SK-N-SH (cell line): ENCODE data around the gene WDR33. TPM values are rescaled to one million over a fixed set of nuclear protein-coding genes. Genes with fewer than 3 reads are reported as not detected.

Source experiments
- CTCF ChIA-PET: fragments of 300-600, 350-600 bp; formaldehyde crosslinking; extraction: SDS; loops from one replicate; lab custom pipeline; 2021; lab: Yijun Ruan, JAX
- POLR2A ChIA-PET: fragments of 350-600 bp; sonication (Branson Sonifier 250); formaldehyde crosslinking; extraction: SDS; loops from one replicate; lab custom pipeline; 2020; ENCODE audit warnings: antibody characterized with exemption, inconsistent platforms; lab: Yijun Ruan, JAX
- DNase-seq: peaks from one replicate; pipeline ENCODE4 v3.0.0; 2012
- H2AFZ ChIP-seq: fragments of 200-600 bp; sonication (generic); 2 replicates; pipeline ENCODE4 v1.8.1; 2016; ENCODE audit warnings: antibody characterized with exemption, mild to moderate bottlenecking, low read depth
- H3F3A ChIP-seq: fragments of 200-600 bp; sonication (generic); replicated peaks from 2 replicates; pipeline ENCODE3; 2016; ENCODE audit warnings: antibody characterized with exemption, mild to moderate bottlenecking; ENCODE audit not compliant: insufficient read depth
- H3K27ac ChIP-seq, 2 experiments: fragments of 200-500 bp in 1 of 2; fragments of 200-600 bp in 1 of 2; sonication (Bioruptor generic) in 1 of 2; sonication (generic), shearing (Covaris generic) in 1 of 2; 2 replicates each; pipeline versions ENCODE4 v1.5.1 to v1.6.1; 2014 to 2016; ENCODE audit warnings: low read depth in 2 of 2, inconsistent platforms in 1 of 2, low read length in 1 of 2, mild to moderate bottlenecking in 1 of 2, mixed read lengths in 1 of 2
- H3K27me3 ChIP-seq: fragments of 200-600 bp; sonication (generic), shearing (Covaris generic); 2 replicates; pipeline ENCODE4 v1.6.1; 2016; ENCODE audit warnings: mixed run types; ENCODE audit not compliant: insufficient read depth
- H3K36me3 ChIP-seq, 2 experiments: fragments of 200-500 bp in 1 of 2; fragments of 200-600 bp in 1 of 2; sonication (Bioruptor generic) in 1 of 2; sonication (generic) in 1 of 2; replicated peaks in 1 of 2; 2 replicates each; pipeline versions ENCODE3 to v1.5.1; 2014 to 2016; ENCODE audit warnings: low read length in 1 of 2, mild to moderate bottlenecking in 1 of 2; ENCODE audit not compliant: insufficient read depth in 2 of 2, control insufficient read depth in 1 of 2
- H3K4me1 ChIP-seq, 2 experiments: fragments of 200-500 bp in 1 of 2; fragments of 200-600 bp in 1 of 2; sonication (Bioruptor generic) in 1 of 2; sonication (generic), shearing (Covaris generic) in 1 of 2; 2 replicates each; pipeline versions ENCODE4 v1.5.1 to v1.6.1; 2014 to 2016; ENCODE audit warnings: low read depth in 1 of 2, low read length in 1 of 2, mixed run types in 1 of 2; ENCODE audit not compliant: insufficient read depth in 2 of 2, control insufficient read depth in 1 of 2
- H3K4me2 ChIP-seq: fragments of 200-600 bp; sonication (generic), shearing (Covaris generic); 2 replicates; pipeline ENCODE4 v1.6.1; 2017; ENCODE audit warnings: mixed run types
- H3K4me3 ChIP-seq, 2 experiments: fragments of 200-500 bp in 1 of 2; fragments of 200-600 bp in 1 of 2; sonication (Bioruptor generic) in 1 of 2; sonication (generic), shearing (Covaris generic) in 1 of 2; 2 replicates each; pipeline versions ENCODE4 v1.5.1 to v1.8.1; 2014 to 2016; ENCODE audit warnings: low read depth in 2 of 2, inconsistent platforms in 1 of 2, low read length in 1 of 2, mild to moderate bottlenecking in 1 of 2, mixed read lengths in 1 of 2, moderate library complexity in 1 of 2
- H3K79me2 ChIP-seq: fragments of 200-600 bp; sonication (generic); 2 replicates; pipeline ENCODE4 v1.8.1; 2017; ENCODE audit warnings: mild to moderate bottlenecking; ENCODE audit not compliant: insufficient read depth
- H3K9ac ChIP-seq: fragments of 200-600 bp; sonication (generic); 2 replicates; pipeline ENCODE4 v1.6.1; 2017; ENCODE audit warnings: mixed run types
- H3K9me2 ChIP-seq: fragments of 200-600 bp; sonication (generic); 2 replicates; pipeline ENCODE4 v1.6.1; 2017; ENCODE audit warnings: mixed run types
- H3K9me3 ChIP-seq: fragments of 200-600 bp; sonication (generic); 2 replicates; pipeline ENCODE4 v1.6.1; 2017; ENCODE audit warnings: mixed run types, mild to moderate bottlenecking, moderate library complexity
- H4K20me1 ChIP-seq: fragments of 200-600 bp; sonication (generic); 2 replicates; pipeline ENCODE4 v1.6.1; 2017; ENCODE audit warnings: mild to moderate bottlenecking, mixed run types; ENCODE audit not compliant: insufficient read depth
- EP300 ChIP-seq, 2 experiments: IDR thresholded peaks; 2 replicates each; pipeline versions ENCODE4 v1.4.0 to v1.6.1; 2012; ENCODE audit warnings: borderline replicate concordance in 1 of 2, low read depth in 1 of 2, low read length in 1 of 2
- FOXJ3 ChIP-seq: sonication (generic); formaldehyde crosslinking; IDR thresholded peaks from 2 replicates; pipeline ENCODE4 v1.5.1; 2020; ENCODE audit warnings: mild to moderate bottlenecking, missing genetic modification reagents
- FOXM1 ChIP-seq: IDR thresholded peaks from 2 replicates; pipeline ENCODE4 v1.4.0; 2012; ENCODE audit warnings: low read depth, mild to moderate bottlenecking
- GABPA ChIP-seq: IDR thresholded peaks from 2 replicates; pipeline ENCODE4 v1.4.0; 2012; ENCODE audit warnings: low read depth, mild to moderate bottlenecking
- GATA2 ChIP-seq: sonication (generic); formaldehyde crosslinking; IDR thresholded peaks from 2 replicates; pipeline ENCODE4 v1.5.0; 2020; ENCODE audit warnings: mild to moderate bottlenecking, missing genetic modification reagents
- IRF3 ChIP-seq: fragments of 150-350 bp; IDR thresholded peaks from 2 replicates; pipeline ENCODE4 v1.6.1; 2016; ENCODE audit warnings: mild to moderate bottlenecking, low read depth, low read length
- MXI1 ChIP-seq: IDR thresholded peaks from 2 replicates; pipeline ENCODE4 v1.6.1; 2012; ENCODE audit warnings: mild to moderate bottlenecking, low read depth, low read length, improper control_type of control experiment
- NFIC ChIP-seq: IDR thresholded peaks from 2 replicates; pipeline ENCODE4 v1.4.0; 2012; ENCODE audit warnings: borderline replicate concordance
- POLR2AphosphoS5 ChIP-seq: IDR thresholded peaks from 2 replicates; pipeline ENCODE4 v1.6.1; 2012; ENCODE audit warnings: low read depth, low read length
- RAD21 ChIP-seq: IDR thresholded peaks from 2 replicates; pipeline ENCODE4 v1.6.1; 2012; ENCODE audit warnings: mild to moderate bottlenecking, low read length
- TCF12 ChIP-seq: IDR thresholded peaks from 2 replicates; pipeline ENCODE4 v1.4.0; 2012
- TEAD4 ChIP-seq: IDR thresholded peaks from 2 replicates; pipeline ENCODE4 v1.4.0; 2012; ENCODE audit warnings: mild to moderate bottlenecking, borderline replicate concordance; ENCODE audit not compliant: insufficient read depth
- USF1 ChIP-seq: IDR thresholded peaks from 2 replicates; pipeline ENCODE4 v1.4.0; 2012; ENCODE audit warnings: low read depth, borderline replicate concordance
- WGBS: methylation state at CpG from one replicate; pipeline ENCODE4 v1.1.6; 2017; ENCODE audit warnings: low lambda C conversion rate; 5-methylcytosine and 5-hydroxymethylcytosine counted together
- polyA plus RNA-seq, 3 experiments: library from polyadenylated mRNA; depleted of rRNA; stranded (reverse); fragments of >200 nt; gene quantifications; 2 replicates each; pipeline ENCODE4 v1.2.3, GENCODE V29; 2012
- TF ChIP-seq, protein P1 (sequence below): IDR thresholded peaks from 2 replicates; pipeline ENCODE4 v1.6.1; 2012; ENCODE audit warnings: mild to moderate bottlenecking, low read depth, low read length, moderate library complexity

The WDR33 gene
- polyA plus RNA-seq, 1 of the 3 experiments (the other 2 are of a cell fraction): 12.4 TPM

DNA sequence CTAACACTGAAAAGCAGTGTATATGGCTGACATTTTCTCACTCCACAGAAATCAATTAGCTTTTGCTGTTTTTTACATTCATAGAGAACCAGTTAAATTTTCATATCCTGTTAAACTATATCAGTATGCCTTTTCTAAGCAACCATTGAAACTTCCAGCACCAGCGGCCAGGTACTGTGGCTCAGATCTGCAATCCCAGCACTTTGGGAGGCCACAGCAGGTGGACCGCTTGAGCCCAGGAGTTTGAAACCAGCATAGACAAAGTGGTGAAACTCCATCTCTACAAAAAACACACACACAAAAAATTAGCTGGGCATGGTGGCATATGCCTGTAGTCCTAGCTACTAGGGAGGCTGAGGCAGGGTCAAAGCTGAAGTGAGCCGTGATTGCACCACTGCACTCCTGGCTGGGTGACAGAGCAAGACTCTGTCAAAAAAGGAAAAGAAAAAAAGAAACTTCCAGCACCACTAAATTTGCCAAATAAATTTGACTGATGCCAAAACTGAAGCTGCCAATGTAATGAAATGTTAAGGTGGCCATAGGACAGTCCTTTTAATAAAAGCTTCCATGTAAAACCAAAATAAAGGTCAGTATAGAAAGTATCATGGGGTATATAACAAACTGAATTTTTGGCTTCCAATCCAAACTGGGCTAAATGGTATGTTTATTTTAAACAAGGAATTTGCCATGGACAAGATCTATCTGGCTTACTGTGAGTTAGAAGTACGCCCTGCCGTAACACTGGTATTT, 106.2 kb downstream of the WDR33 start:
- H3K9ac ChIP-seq: no peak overlapping the region
- peaks cover 30% of the 10 kb centered on the region for H3K79me2 ChIP-seq
- H2AFZ ChIP-seq: no peak overlapping the region
- no peaks in the 10 kb centered on the region for H4K20me1 ChIP-seq
- no peaks in the 10 kb centered on the region for H3K9me3 ChIP-seq
- peaks cover 29% of the 10 kb centered on the region for H3F3A ChIP-seq
- H3K4me2 ChIP-seq: 0 out of 2 replicates have a peak overlapping the region, but pooled peaks have one; percentile 8
- no peak overlapping the region for H3K27ac ChIP-seq
- WGBS: 94% methylated on average over 5 of the region's 5 CpGs
- POLR2A ChIA-PET: no interaction called here
- no peak for DNase-seq
- H3K36me3 ChIP-seq: peaks cover 44 to 49% of the 10 kb centered on the region in 2 experiments
- no peaks in the 10 kb centered on the region for H3K27me3 ChIP-seq
- no peak for TF ChIP-seq FOXJ3 (CRISPR knock-in tag)
- no peak for TF ChIP-seq EP300 (IDR thresholded peaks at IDR 0.05; ENCODE audit: borderline replicate concordance in 1 of 2, low read depth in 1 of 2, low read length in 1 of 2)
- no peak for TF ChIP-seq FOXM1
- TF ChIP-seq, protein P1, sequence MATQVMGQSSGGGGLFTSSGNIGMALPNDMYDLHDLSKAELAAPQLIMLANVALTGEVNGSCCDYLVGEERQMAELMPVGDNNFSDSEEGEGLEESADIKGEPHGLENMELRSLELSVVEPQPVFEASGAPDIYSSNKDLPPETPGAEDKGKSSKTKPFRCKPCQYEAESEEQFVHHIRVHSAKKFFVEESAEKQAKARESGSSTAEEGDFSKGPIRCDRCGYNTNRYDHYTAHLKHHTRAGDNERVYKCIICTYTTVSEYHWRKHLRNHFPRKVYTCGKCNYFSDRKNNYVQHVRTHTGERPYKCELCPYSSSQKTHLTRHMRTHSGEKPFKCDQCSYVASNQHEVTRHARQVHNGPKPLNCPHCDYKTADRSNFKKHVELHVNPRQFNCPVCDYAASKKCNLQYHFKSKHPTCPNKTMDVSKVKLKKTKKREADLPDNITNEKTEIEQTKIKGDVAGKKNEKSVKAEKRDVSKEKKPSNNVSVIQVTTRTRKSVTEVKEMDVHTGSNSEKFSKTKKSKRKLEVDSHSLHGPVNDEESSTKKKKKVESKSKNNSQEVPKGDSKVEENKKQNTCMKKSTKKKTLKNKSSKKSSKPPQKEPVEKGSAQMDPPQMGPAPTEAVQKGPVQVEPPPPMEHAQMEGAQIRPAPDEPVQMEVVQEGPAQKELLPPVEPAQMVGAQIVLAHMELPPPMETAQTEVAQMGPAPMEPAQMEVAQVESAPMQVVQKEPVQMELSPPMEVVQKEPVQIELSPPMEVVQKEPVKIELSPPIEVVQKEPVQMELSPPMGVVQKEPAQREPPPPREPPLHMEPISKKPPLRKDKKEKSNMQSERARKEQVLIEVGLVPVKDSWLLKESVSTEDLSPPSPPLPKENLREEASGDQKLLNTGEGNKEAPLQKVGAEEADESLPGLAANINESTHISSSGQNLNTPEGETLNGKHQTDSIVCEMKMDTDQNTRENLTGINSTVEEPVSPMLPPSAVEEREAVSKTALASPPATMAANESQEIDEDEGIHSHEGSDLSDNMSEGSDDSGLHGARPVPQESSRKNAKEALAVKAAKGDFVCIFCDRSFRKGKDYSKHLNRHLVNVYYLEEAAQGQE: no peak
- no peak for TF ChIP-seq GATA2 (CRISPR knock-in tag)
- no peak for TF ChIP-seq IRF3
- TF ChIP-seq USF1: no peak
- TF ChIP-seq MXI1: no peak
- no peak for TF ChIP-seq NFIC
- TF ChIP-seq RAD21: no peak
- TF ChIP-seq POLR2AphosphoS5: no peak
- TF ChIP-seq TEAD4: no peak
- no peak for TF ChIP-seq GABPA
- TF ChIP-seq TCF12: no peak
- H3K9me2 ChIP-seq: no peaks in the 10 kb centered on the region
- CTCF ChIA-PET: interaction anchor here (0.6 to 4.8 kb wide), 10 partner anchors 8 to 152 kb away, joined by 3 to 19 read pairs (median 4); no protein-coding TSS in a partner anchor
- H3K4me3 ChIP-seq: no peak overlapping the region
- peaks cover 6 to 23% of the 10 kb centered on the region in 2 experiments; a peak in 3 of 4 replicates for H3K4me1 ChIP-seq
